Uterus (tissue), 2 donors: ENCODE measurements around the gene MFSD12.
A peak's percentile ranks its signal among the peaks of the same experiment; 100 is the strongest.

Experiments used
- POLR2A ChIP-seq, 2 donors: fragments of 450-650 bp; IDR thresholded peaks; one replicate each; pipeline ENCODE4 v1.6.1; 2016; ENCODE audit warnings: antibody characterized with exemption in 2 of 2, mild to moderate bottlenecking in 1 of 2, moderate library complexity in 1 of 2
- TF ChIP-seq, protein P1 (sequence below), 4 experiments: fragments of 200-600 bp in 2 of 4; fragments of 450-650 bp in 2 of 4; sonication (generic) in 2 of 4; IDR thresholded peaks; one replicate each; pipeline ENCODE4 v1.5.1; 2016 to 2019; ENCODE audit warnings: antibody characterized with exemption in 4 of 4, mild to moderate bottlenecking in 2 of 4, moderate library complexity in 1 of 4

DNA sequence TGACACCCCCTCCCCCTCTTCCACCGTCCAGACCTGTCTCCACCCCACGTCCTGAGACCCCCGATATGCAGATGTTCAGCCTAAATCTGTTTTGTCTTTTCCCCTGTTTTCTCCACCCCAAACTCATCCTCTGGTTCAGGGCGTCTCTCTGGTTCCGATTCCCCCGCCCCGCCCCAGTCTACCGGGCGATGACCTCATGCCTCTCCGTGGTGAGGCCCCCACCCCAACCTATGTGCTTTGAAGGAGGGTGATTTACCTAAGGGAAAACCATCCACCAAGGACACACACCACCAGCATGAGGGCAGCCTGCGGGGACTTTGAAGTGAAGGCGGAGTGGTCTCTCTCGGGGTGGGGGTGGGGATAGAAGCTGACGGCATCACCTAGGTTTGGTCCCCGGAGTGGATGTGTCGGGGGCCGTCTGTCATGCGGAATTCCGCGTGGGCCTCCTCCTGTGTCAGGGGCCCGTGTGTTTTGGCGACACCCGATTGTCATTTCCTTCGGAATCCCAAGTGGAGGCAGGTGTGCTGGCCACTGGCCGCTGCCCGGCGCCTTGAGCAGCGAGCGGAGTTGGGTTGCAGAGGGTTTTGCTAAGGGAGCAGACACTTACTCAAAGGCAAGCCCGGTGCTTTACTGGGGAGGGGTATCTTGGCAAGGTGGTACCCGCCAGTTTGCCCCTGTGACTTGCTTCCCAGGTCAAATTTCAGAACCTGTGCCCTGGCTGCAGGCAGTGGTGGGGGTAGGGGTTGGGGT, 49.8 kb downstream of the MFSD12 start:
- TF ChIP-seq, protein P1, sequence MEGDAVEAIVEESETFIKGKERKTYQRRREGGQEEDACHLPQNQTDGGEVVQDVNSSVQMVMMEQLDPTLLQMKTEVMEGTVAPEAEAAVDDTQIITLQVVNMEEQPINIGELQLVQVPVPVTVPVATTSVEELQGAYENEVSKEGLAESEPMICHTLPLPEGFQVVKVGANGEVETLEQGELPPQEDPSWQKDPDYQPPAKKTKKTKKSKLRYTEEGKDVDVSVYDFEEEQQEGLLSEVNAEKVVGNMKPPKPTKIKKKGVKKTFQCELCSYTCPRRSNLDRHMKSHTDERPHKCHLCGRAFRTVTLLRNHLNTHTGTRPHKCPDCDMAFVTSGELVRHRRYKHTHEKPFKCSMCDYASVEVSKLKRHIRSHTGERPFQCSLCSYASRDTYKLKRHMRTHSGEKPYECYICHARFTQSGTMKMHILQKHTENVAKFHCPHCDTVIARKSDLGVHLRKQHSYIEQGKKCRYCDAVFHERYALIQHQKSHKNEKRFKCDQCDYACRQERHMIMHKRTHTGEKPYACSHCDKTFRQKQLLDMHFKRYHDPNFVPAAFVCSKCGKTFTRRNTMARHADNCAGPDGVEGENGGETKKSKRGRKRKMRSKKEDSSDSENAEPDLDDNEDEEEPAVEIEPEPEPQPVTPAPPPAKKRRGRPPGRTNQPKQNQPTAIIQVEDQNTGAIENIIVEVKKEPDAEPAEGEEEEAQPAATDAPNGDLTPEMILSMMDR (IDR thresholded peaks at IDR 0.05), result no peak
- peak in 1 of 2 donors; percentile 6 for TF ChIP-seq POLR2A (IDR thresholded peaks at IDR 0.05)
